AG10803 (cell line): ENCODE data around the gene ALS2.

Experiments
- DNase-seq: peaks from one replicate; pipeline ENCODE4 v3.0.0; 2010; ENCODE audit warnings: low read depth
- H3K4me3 ChIP-seq: 2 replicates; pipeline ENCODE4 v1.5.1; 2011; ENCODE audit warnings: mild to moderate bottlenecking, low read length, control low read depth
- TF ChIP-seq, protein P1 (sequence below): conservative IDR thresholded peaks from 2 replicates; pipeline ENCODE4 v1.5.1; 2011; ENCODE audit warnings: mild to moderate bottlenecking, low read length, control low read depth, inconsistent platforms

Gene ALS2

GRCh38 chr2:201704536-201704935, 76.2 kb downstream of the ALS2 start:
- TF ChIP-seq, protein P1, sequence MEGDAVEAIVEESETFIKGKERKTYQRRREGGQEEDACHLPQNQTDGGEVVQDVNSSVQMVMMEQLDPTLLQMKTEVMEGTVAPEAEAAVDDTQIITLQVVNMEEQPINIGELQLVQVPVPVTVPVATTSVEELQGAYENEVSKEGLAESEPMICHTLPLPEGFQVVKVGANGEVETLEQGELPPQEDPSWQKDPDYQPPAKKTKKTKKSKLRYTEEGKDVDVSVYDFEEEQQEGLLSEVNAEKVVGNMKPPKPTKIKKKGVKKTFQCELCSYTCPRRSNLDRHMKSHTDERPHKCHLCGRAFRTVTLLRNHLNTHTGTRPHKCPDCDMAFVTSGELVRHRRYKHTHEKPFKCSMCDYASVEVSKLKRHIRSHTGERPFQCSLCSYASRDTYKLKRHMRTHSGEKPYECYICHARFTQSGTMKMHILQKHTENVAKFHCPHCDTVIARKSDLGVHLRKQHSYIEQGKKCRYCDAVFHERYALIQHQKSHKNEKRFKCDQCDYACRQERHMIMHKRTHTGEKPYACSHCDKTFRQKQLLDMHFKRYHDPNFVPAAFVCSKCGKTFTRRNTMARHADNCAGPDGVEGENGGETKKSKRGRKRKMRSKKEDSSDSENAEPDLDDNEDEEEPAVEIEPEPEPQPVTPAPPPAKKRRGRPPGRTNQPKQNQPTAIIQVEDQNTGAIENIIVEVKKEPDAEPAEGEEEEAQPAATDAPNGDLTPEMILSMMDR: no peak
- no peak overlapping the region for H3K4me3 ChIP-seq
- DNase-seq: no peak

DNA sequence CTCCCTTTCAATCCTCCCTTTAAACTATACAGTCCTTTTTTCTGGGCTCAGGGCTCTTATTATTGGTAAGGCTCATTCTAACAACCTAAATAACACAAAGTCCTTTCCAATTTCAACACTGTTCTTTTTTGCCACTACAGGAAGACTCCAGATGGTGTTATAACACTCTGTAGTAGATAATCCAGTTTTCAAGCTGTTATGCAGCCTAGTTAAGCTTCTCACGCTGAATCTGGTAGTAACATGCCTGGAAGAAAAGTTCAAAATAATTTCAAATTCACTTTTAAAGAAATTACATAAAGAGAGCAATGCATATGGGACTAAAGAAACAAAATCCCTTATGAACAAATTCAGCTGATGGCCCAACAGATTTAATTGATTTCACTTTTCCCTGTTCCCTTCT, 79.1 kb downstream of the ALS2 start:
- TF ChIP-seq, protein P1: no peak
- no peak for DNase-seq
- H3K4me3 ChIP-seq: no peak overlapping the region

DNA sequence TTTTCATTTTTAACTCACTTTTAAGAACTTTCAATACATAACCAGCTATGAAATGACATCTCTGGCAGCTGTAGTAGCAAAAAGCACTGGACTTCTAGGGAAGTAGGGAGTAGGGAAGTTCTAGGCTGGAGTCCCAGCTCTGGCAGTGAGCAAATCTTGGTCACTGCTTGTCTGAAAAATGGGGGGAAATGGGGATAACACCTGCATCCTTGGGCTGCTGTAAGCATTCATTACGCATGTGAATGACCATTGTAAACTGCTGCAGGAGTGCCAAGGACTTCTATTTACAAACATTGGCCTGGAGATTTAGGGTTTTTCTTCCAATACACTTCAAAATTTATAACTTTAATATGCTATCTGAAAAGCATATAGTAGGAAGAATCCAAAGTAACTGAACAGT, 81.3 kb downstream of the ALS2 start:
- H3K4me3 ChIP-seq: no peak overlapping the region
- peak; percentile 2 for DNase-seq
- TF ChIP-seq, protein P1: no peak

- DNase-seq: peak; percentile 87
- peak within 1 kb of the TSS; percentile 2; the same call in 1 of the 2 replicates for H3K4me3 ChIP-seq
- TF ChIP-seq, protein P1: no peak
Measured at GRCh38 chr2:201698588-201699226, 82.0 kb downstream of the ALS2 start, which contains the start of gene MPP4. Gene MPP4 (minus strand): TSS chr2:201698644. CDS start chr2:201693954, 4,690 bp downstream.

- no peak overlapping the region for H3K4me3 ChIP-seq
- TF ChIP-seq, protein P1: no peak
- DNase-seq: peak; percentile 83
Measured at GRCh38 chr2:201697899-201698298, 82.8 kb downstream of the ALS2 start.

DNA sequence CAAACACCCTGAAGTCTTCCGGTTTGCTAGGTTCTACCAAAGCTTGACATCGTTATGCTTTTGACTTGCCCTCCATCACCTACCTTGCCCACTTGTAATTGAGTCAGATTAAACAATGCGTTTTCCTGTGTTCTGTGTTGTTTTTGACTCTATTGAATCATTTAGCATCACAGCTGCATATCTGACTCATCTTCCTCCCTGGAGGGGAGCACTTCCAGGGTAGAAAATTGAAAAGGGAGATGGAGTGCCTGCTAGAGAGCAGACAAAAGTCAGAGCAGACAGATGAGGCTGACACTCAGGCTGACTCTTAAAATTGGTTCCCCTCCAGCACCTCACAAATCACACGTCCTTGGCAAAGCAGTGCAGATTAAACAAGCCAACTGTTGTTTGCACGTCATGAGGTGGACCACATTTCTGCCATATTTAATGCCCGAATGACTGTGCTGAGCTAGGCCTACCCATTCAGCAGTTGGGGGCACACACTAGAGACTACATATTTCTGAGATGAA, 84.5 kb downstream of the ALS2 start:
- H3K4me3 ChIP-seq: no peak overlapping the region
- DNase-seq: peak; percentile 96
- TF ChIP-seq, protein P1: no peak

DNA sequence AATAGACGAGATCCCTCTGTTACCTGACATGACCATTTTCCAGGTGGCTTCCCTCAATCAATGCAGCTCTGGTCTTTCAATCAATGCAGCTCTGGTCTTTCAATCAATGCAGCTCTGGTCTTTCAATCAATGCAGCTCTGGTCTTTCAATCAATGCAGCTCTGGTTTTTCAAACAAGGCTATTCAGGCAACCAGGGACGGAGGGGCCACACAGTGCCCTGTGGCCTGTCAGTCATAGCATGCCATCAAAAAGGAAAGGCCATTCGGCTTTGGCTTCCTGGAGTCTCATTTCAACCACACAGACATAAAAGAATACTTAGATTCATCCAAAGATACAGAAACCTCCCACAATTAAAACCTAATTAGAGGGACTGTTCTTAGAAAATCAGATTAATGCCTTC, 95.6 kb downstream of the ALS2 start:
- TF ChIP-seq, protein P1: no peak
- no peak overlapping the region for H3K4me3 ChIP-seq
- DNase-seq: no peak
